HepG2 (cell line): Measurements from ENCODE around the gene CLDN7. TPM values are rescaled to one million over a fixed set of nuclear protein-coding genes. Genes with fewer than 3 reads are reported as not detected.

Source experiments
- ADNP ChIP-seq: sonication (generic); formaldehyde crosslinking; IDR thresholded peaks from 2 replicates; pipeline ENCODE4 v1.4.0; 2020; ENCODE audit warnings: missing genetic modification reagents
- AHR ChIP-seq: IDR thresholded peaks from 2 replicates; pipeline ENCODE4 v1.6.1; 2018; ENCODE audit warnings: missing genetic modification reagents, missing compliant biosample characterization
- ASH2L ChIP-seq: fragments of 300-600, 200-600 bp; sonication (generic); IDR thresholded peaks from 2 replicates; pipeline ENCODE4 v1.7.0; 2017; ENCODE audit warnings: low read depth, mild to moderate bottlenecking, moderate library complexity, mixed read lengths, low read length; ENCODE audit not compliant: insufficient read length
- BRD4 ChIP-seq: sonication (generic); formaldehyde crosslinking; IDR thresholded peaks from 2 replicates; pipeline ENCODE4 v1.4.0; 2020; ENCODE audit warnings: missing genetic modification reagents
- ELF3 ChIP-seq: IDR thresholded peaks from 2 replicates; pipeline ENCODE4 v1.6.1; 2016; ENCODE audit warnings: missing genetic modification reagents, missing compliant biosample characterization
- FOXM1 ChIP-seq: sonication (generic); formaldehyde crosslinking; IDR thresholded peaks from 2 replicates; pipeline ENCODE4 v1.5.0; 2020; ENCODE audit warnings: missing genetic modification reagents
- GLMP ChIP-seq: sonication (generic); formaldehyde crosslinking; IDR thresholded peaks from 2 replicates; pipeline ENCODE4 v1.9.0; 2021; ENCODE audit warnings: missing genetic modification reagents, mild to moderate bottlenecking, borderline replicate concordance
- KDM4B ChIP-seq: sonication (generic); formaldehyde crosslinking; IDR thresholded peaks from 2 replicates; pipeline ENCODE4 v1.4.0; 2020; ENCODE audit warnings: missing genetic modification reagents
- MED1 ChIP-seq: sonication (generic); formaldehyde crosslinking; IDR thresholded peaks from 2 replicates; pipeline ENCODE4 v1.4.0; 2020; ENCODE audit warnings: missing genetic modification reagents
- MEIS1 ChIP-seq: sonication (generic); formaldehyde crosslinking; IDR thresholded peaks from 2 replicates; pipeline ENCODE4 v1.9.0; 2021; ENCODE audit warnings: mild to moderate bottlenecking, missing genetic modification reagents, moderate library complexity, borderline replicate concordance
- MTA3 ChIP-seq: sonication (generic); formaldehyde crosslinking; IDR thresholded peaks from 2 replicates; pipeline ENCODE4 v1.4.0; 2020; ENCODE audit warnings: missing genetic modification reagents
- MYNN ChIP-seq: sonication (generic); formaldehyde crosslinking; IDR thresholded peaks from 2 replicates; pipeline ENCODE4 v1.4.0; 2020; ENCODE audit warnings: mild to moderate bottlenecking, low read depth, missing genetic modification reagents
- RBFOX2 ChIP-seq: fragments of 200-400 bp; formaldehyde crosslinking; IDR thresholded peaks from 2 replicates; pipeline ENCODE4 v1.6.1; 2017; ENCODE audit warnings: low read depth, mild to moderate bottlenecking, low read length
- SKI ChIP-seq: fragments of 450-650 bp; IDR thresholded peaks from one replicate; pipeline ENCODE4 v1.6.1; 2018; ENCODE audit warnings: mild to moderate bottlenecking; ENCODE audit not compliant: partially characterized antibody
- SP140L ChIP-seq: sonication (generic); formaldehyde crosslinking; IDR thresholded peaks from 2 replicates; pipeline ENCODE4 v1.4.0; 2020; ENCODE audit warnings: missing genetic modification reagents, borderline replicate concordance
- YY1 ChIP-seq: IDR thresholded peaks from 2 replicates; pipeline ENCODE4 v1.6.1; 2011; ENCODE audit warnings: low read length, low read depth, moderate library complexity, mild to moderate bottlenecking; ENCODE audit not compliant: insufficient read depth, insufficient replicate concordance
- ZNF17 ChIP-seq: sonication (generic); formaldehyde crosslinking; IDR thresholded peaks from 2 replicates; pipeline ENCODE4 v1.5.0; 2020; ENCODE audit warnings: mild to moderate bottlenecking, missing genetic modification reagents
- ZNF766 ChIP-seq: sonication (generic); formaldehyde crosslinking; IDR thresholded peaks from 2 replicates; pipeline ENCODE4 v1.5.0; 2020; ENCODE audit warnings: missing genetic modification reagents, borderline replicate concordance
- ZNF839 ChIP-seq: sonication (generic); formaldehyde crosslinking; IDR thresholded peaks from 2 replicates; pipeline ENCODE4 v1.4.0; 2020; ENCODE audit warnings: missing genetic modification reagents, mild to moderate bottlenecking, borderline replicate concordance
- ZSCAN12 ChIP-seq: sonication (generic); formaldehyde crosslinking; IDR thresholded peaks from 2 replicates; pipeline ENCODE4 v1.9.0; 2021; ENCODE audit warnings: mild to moderate bottlenecking, missing genetic modification reagents
- ZSCAN21 ChIP-seq: sonication (generic); formaldehyde crosslinking; IDR thresholded peaks from 2 replicates; pipeline ENCODE4 v1.8.0; 2022; ENCODE audit warnings: mild to moderate bottlenecking, missing genetic modification reagents, moderate library complexity, borderline replicate concordance
- ZSCAN22 ChIP-seq: sonication (generic); formaldehyde crosslinking; IDR thresholded peaks from 2 replicates; pipeline ENCODE4 v1.4.0; 2020; ENCODE audit warnings: mild to moderate bottlenecking, missing genetic modification reagents
- polyA plus RNA-seq, 8 experiments: library from polyadenylated mRNA; depleted of rRNA in 3 of 8; stranded (reverse) in 7 of 8; unstranded in 1 of 8; fragments of >200 nt; fragmentation: Illumina TruSeq in 4 of 8; extraction: Trizol in 4 of 8; gene quantifications; 2 replicates each; pipeline versions ENCODE4 v1.2.1 to v1.2.3, GENCODE V29; 2011 to 2016; ENCODE audit warnings: low read depth in 4 of 8, missing spikeins in 1 of 8, mixed read lengths in 1 of 8; ENCODE audit not compliant: insufficient read depth in 1 of 8
- total RNA-seq, 5 experiments: library from RNA; depleted of rRNA; stranded (reverse); fragments of >200 nt; fragmentation: Illumina TruSeq; extraction: Trizol; gene quantifications; 2 replicates each; pipeline ENCODE4 v1.2.3, GENCODE V29; 2016; ENCODE audit warnings: low read depth in 1 of 5
- TF ChIP-seq, protein P1 (sequence below): conservative IDR thresholded peaks from 2 replicates; pipeline ENCODE4 v1.6.1; 2018; ENCODE audit warnings: missing genetic modification reagents
- TF ChIP-seq, protein P2 (sequence below): sonication (generic); formaldehyde crosslinking; IDR thresholded peaks from 2 replicates; pipeline ENCODE4 v1.4.0; 2020; ENCODE audit warnings: missing genetic modification reagents
- TF ChIP-seq, protein P3 (sequence below): sonication (generic); formaldehyde crosslinking; IDR thresholded peaks from 2 replicates; pipeline ENCODE4 v1.8.0; 2022; ENCODE audit warnings: missing genetic modification reagents, mild to moderate bottlenecking, inconsistent platforms, borderline replicate concordance

CLDN7 gene
- total and polyA plus RNA-seq, 2 of the 13 experiments (the other 11 are each of a cell fraction or from before 2014, with no cell fraction given), result not detected

- no peak for TF ChIP-seq FOXM1 (CRISPR knock-in tag)
- TF ChIP-seq ZSCAN21, result peak; percentile 78
- TF ChIP-seq RBFOX2, result peak; percentile 94
- no peak for TF ChIP-seq KDM4B (CRISPR knock-in tag)
- no peak for TF ChIP-seq AHR (CRISPR knock-in tag)
- no peak for TF ChIP-seq ZNF17 (CRISPR knock-in tag)
- peak; percentile 9; the same call in 1 of the 2 replicates for TF ChIP-seq ELF3 (CRISPR knock-in tag)
- TF ChIP-seq ASH2L, result peak; percentile 59
- TF ChIP-seq, protein P1, sequence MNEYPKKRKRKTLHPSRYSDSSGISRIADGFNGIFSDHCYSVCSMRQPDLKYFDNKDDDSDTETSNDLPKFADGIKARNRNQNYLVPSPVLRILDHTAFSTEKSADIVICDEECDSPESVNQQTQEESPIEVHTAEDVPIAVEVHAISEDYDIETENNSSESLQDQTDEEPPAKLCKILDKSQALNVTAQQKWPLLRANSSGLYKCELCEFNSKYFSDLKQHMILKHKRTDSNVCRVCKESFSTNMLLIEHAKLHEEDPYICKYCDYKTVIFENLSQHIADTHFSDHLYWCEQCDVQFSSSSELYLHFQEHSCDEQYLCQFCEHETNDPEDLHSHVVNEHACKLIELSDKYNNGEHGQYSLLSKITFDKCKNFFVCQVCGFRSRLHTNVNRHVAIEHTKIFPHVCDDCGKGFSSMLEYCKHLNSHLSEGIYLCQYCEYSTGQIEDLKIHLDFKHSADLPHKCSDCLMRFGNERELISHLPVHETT (CRISPR knock-in tag), result 0 out of 2 replicates have a peak, but pooled peaks have one; percentile 51
- peak; percentile 47 for TF ChIP-seq SKI
- TF ChIP-seq YY1, result peak; percentile 72
- TF ChIP-seq GLMP, result no peak
- no peak for TF ChIP-seq ADNP (CRISPR knock-in tag)
- no peak for TF ChIP-seq ZSCAN22
- no peak for TF ChIP-seq ZSCAN12 (CRISPR knock-in tag)
- TF ChIP-seq MTA3, result no peak
- peak; percentile 52; the same call in 1 of the 2 replicates for TF ChIP-seq MEIS1
- no peak for TF ChIP-seq MYNN
- no peak for TF ChIP-seq ZNF766 (CRISPR knock-in tag)
- TF ChIP-seq, protein P2, sequence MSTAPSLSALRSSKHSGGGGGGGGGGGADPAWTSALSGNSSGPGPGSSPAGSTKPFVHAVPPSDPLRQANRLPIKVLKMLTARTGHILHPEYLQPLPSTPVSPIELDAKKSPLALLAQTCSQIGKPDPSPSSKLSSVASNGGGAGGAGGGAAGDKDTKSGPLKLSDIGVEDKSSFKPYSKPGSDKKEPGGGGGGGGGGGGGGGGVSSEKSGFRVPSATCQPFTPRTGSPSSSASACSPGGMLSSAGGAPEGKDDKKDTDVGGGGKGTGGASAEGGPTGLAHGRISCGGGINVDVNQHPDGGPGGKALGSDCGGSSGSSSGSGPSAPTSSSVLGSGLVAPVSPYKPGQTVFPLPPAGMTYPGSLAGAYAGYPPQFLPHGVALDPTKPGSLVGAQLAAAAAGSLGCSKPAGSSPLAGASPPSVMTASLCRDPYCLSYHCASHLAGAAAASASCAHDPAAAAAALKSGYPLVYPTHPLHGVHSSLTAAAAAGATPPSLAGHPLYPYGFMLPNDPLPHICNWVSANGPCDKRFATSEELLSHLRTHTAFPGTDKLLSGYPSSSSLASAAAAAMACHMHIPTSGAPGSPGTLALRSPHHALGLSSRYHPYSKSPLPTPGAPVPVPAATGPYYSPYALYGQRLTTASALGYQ (CRISPR knock-in tag), result no peak
- no peak for TF ChIP-seq MED1 (CRISPR knock-in tag)
- TF ChIP-seq BRD4 (CRISPR knock-in tag), result no peak
- peak; percentile 87; the same call in 1 of the 2 replicates for TF ChIP-seq ZNF839 (CRISPR knock-in tag)
- TF ChIP-seq, protein P3, sequence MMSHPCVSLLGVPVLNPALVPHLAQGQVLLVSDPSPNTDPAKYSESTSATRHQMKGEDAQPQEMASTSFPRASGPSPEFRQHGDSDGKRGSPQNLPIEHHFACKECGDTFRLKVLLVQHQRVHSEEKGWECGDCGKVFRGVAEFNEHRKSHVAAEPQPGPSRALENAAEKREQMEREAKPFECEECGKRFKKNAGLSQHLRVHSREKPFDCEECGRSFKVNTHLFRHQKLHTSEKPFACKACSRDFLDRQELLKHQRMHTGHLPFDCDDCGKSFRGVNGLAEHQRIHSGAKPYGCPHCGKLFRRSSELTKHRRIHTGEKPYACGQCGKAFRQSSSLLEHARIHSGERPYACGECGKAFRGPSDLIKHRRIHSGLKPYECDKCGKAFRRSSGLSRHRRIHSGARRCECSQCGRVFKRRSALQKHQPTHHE (CRISPR knock-in tag), result no peak
- no peak for TF ChIP-seq SP140L (CRISPR knock-in tag)
Measured at GRCh38 chr17:7219812-7220592, 42.3 kb downstream of the CLDN7 start, which contains the start of the genes ACADVL and DLG4 (continued).
